HUES64 (cell line): ENCODE results near the gene OXSM.

Source experiments
- H3K27ac ChIP-seq: 2 replicates; pipeline ENCODE4 v1.7.0; 2013; ENCODE audit warnings: low read depth, low read length, inconsistent platforms
- H3K27me3 ChIP-seq: 2 replicates; pipeline ENCODE4 v1.6.1; 2013; ENCODE audit warnings: mild to moderate bottlenecking, low read length; ENCODE audit not compliant: insufficient read depth
- H3K36me3 ChIP-seq: 2 replicates; pipeline ENCODE4 v1.6.1; 2013; ENCODE audit warnings: mild to moderate bottlenecking, low read length; ENCODE audit not compliant: insufficient read depth
- H3K4me1 ChIP-seq: 2 replicates; pipeline ENCODE4 v1.6.1; 2013; ENCODE audit warnings: mild to moderate bottlenecking, low read length, moderate library complexity; ENCODE audit not compliant: insufficient read depth
- H3K4me3 ChIP-seq: 2 replicates; pipeline ENCODE4 v1.5.1; 2013; ENCODE audit warnings: mild to moderate bottlenecking, low read length, moderate library complexity
- H3K9ac ChIP-seq: 2 replicates; pipeline ENCODE4 v1.6.1; 2013; ENCODE audit warnings: mild to moderate bottlenecking, low read depth, low read length
- H3K9me3 ChIP-seq: 2 replicates; pipeline ENCODE4 v1.6.1; 2013; ENCODE audit warnings: low read depth, low read length; ENCODE audit not compliant: insufficient read depth
- whole genome bisulfite sequencing: fragments of 150-250, 120-280 bp; methylation state at CpG from one replicate; pipeline ENCODE4 v1.1.7; 2013; ENCODE audit warnings: missing lambda C conversion rate; 5-methylcytosine and 5-hydroxymethylcytosine counted together

OXSM gene

DNA sequence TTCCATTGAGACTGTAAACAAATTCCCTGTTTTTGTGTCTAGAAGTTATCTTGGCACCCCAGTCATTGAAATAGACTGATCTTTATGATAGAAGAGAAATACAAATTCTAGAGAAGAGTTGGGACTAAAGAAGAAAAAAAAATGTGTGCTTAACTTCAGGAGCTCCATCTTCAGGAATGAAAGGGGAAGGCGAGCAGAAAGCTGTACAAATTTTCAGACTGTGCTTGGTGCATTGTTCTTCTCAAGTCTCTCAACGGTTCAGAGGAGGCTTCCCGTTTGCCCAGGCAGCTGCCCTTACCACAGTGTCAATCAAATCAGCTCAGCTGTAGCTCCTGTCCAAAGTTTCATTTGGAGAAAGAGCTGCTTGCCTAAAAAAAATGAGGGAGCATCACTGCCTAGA is 41.7 kb downstream of the OXSM start:
- H3K27ac ChIP-seq, result no peak overlapping the region
- H3K4me3 ChIP-seq, result no peak overlapping the region
- H3K9me3 ChIP-seq, result no peaks in the 10 kb centered on the region
- H3K36me3 ChIP-seq, result no peaks in the 10 kb centered on the region
- no peaks in the 10 kb centered on the region for H3K27me3 ChIP-seq
- H3K4me1 ChIP-seq, result peaks cover 3% of the 10 kb centered on the region; the same call in 1 of the 2 replicates
- no peak overlapping the region for H3K9ac ChIP-seq
- 60% methylated on average over 3 of the region's 3 CpGs for WGBS

DNA sequence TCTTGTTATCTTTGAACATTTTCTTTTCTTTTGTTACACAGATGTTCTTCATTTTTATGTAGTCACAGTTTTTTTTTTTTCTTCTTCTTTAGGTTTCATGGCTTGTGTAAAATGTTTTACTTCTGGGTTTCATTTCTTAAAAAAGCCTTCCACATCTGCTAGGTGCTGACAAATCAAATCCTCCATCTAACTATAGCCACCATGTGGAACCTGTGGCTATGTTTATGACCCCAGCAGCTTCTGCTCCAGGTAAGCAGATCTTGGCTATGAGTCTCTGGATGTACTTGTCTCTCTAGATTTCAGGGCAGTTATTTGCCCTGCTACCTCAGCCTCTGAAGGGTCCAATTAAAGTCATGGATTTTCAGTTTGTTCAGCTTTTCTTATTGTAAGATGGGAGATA is 44.5 kb downstream of the OXSM start:
- Histone ChIP-seq H3K4me3 (no peak overlapping the region), H3K27ac (no peak overlapping the region), H3K4me1 (peaks cover 3% of the 10 kb centered on the region; the same call in 1 of the 2 replicates)

DNA sequence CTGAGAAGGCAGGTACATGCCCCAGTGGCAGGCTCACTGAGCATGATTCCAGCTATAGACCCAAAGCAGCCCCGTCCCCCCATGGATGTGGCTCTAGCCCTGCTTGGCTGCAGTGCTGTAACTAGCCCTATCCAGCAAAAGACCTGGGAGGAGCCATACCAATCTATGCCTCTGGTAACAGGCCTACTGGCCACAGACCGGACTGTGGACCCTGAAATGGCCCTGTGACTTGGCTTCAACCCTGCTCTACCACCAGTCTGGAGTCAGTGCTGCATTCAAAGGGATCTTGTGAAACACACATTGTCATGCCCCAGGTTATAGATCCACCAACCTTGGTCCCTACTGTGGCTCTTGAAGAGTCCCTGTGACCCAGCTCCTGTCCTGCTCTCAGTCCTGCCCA is 46.7 kb downstream of the OXSM start:
- WGBS, result 94% methylated on average over 2 of the region's 2 CpGs
- Histone ChIP-seq H3K4me1 (no peaks in the 10 kb centered on the region), H3K4me3 (no peak overlapping the region), H3K36me3 (no peaks in the 10 kb centered on the region), H3K9ac (no peak overlapping the region), H3K27ac (no peak overlapping the region), H3K27me3 (no peaks in the 10 kb centered on the region), H3K9me3 (no peaks in the 10 kb centered on the region)

More for the DNA sequence above, 44.5 kb downstream of the OXSM start:
- Histone ChIP-seq H3K27me3 (no peaks in the 10 kb centered on the region), H3K36me3 (no peaks in the 10 kb centered on the region), H3K9ac (no peak overlapping the region), H3K9me3 (no peaks in the 10 kb centered on the region)

DNA sequence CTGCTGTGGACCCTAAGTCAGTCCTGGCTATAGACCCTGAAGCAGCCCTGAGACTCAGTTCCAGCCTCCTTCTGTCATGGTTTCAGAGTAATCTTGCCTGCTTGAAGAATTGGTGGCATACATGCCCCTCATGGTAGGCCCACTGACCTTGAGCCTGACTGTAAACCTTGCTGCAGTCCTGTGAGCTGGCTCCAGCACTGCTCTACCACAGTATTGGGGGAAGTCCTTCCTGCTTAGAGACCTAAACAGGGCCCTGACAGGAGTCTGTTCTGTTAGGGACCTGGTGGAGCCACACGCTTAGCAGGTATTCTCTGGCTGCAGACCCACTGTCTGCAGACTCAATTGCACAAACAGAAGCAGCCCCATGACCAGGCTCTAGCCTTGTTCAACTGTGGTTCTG is 47.1 kb downstream of the OXSM start:
- Histone ChIP-seq H3K36me3 (no peaks in the 10 kb centered on the region), H3K4me3 (no peak overlapping the region), H3K9me3 (no peaks in the 10 kb centered on the region), H3K9ac (no peak overlapping the region), H3K27me3 (no peaks in the 10 kb centered on the region), H3K27ac (no peak overlapping the region), H3K4me1 (no peaks in the 10 kb centered on the region)
- WGBS, result 0% methylated on average over 1 of the region's 1 CpG

DNA sequence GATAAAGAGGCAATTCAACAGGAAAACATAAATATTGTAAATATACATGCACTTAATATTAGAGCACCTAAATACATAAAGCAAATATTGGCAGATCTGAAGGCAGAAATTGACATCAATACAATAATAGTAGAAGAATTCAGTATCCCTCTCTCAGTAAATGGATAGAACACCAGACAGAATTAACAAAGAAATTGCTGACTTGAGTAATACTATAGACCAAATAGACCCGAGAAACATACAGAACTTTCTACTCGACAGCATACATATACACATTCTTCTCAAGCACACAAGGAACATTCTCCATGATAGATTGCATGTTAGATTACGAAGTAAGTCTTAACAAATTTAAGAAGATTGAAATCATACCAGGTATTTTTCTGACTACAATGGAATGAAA is 50.2 kb downstream of the OXSM start:
- no peaks in the 10 kb centered on the region for H3K27me3 ChIP-seq
- H3K9me3 ChIP-seq, result no peaks in the 10 kb centered on the region
- no peaks in the 10 kb centered on the region for H3K36me3 ChIP-seq
- 98% methylated on average over 3 of the region's 3 CpGs for WGBS
- H3K4me3 ChIP-seq, result no peak overlapping the region
- H3K9ac ChIP-seq, result no peak overlapping the region
- H3K4me1 ChIP-seq, result no peaks in the 10 kb centered on the region
- no peak overlapping the region for H3K27ac ChIP-seq

DNA sequence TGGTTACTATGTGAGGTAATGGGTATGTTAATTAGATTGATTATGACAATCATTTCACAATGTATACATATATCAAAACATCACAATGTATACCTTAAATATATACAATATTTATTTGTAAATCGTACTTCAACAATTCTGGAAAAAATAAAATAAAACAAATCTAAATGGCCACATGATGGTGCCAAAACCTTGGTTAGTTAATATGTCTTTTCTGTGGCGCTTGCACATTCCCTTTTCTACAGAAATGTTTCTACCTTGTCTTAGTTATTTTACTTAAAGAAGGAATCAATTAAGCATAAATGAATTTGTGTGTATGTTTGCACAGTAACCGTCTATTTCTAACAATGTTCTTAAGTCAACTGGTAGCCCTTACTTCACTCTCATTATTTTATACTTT is 53.4 kb downstream of the OXSM start:
- Histone ChIP-seq H3K36me3 (no peaks in the 10 kb centered on the region), H3K9me3 (no peaks in the 10 kb centered on the region), H3K9ac (no peak overlapping the region), H3K27me3 (no peaks in the 10 kb centered on the region), H3K4me1 (no peaks in the 10 kb centered on the region), H3K27ac (no peak overlapping the region), H3K4me3 (no peak overlapping the region)
- WGBS, result 73% methylated on average over 2 of the region's 3 CpGs
